Activated CD4-positive, alpha-beta T cell treated with anti-CD3 and anti-CD28 coated beads for 48 hours (primary cell): ENCODE results near the gene ARID4B.
"Not testable (repeated sequence)": the region's sequence is repeated elsewhere in the genome, so short reads cannot be mapped to it uniquely, and the experiment has no call there.

Experiments
- DNase-seq: peaks from one replicate; pipeline ENCODE4 v3.0.0-alpha.2; 2020

Gene ARID4B

GRCh38 chr1:235268379-235269125, 59.4 kb downstream of the ARID4B start:
- no peak for DNase-seq

- DNase-seq, result no peak
Measured at GRCh38 chr1:235266967-235267366, 61.0 kb downstream of the ARID4B start.

GRCh38 chr1:235266325-235266724, 61.7 kb downstream of the ARID4B start:
- DNase-seq, result no peak

- DNase-seq, result no peak
Measured at GRCh38 chr1:235265900-235266299, 62.1 kb downstream of the ARID4B start.

- no peak for DNase-seq
Measured at GRCh38 chr1:235264327-235264726, 63.7 kb downstream of the ARID4B start.

GRCh38 chr1:235262539-235262938, 65.4 kb downstream of the ARID4B start:
- no peak for DNase-seq

- DNase-seq, result no peak
Measured at GRCh38 chr1:235261243-235261642, 66.7 kb downstream of the ARID4B start.

- no peak for DNase-seq
Measured at GRCh38 chr1:235259133-235259778, 68.7 kb downstream of the ARID4B start.

- not testable (repeated sequence) for DNase-seq
Measured at GRCh38 chr1:235258068-235258467, 69.9 kb downstream of the ARID4B start.

GRCh38 chr1:235254721-235255120, 73.3 kb downstream of the ARID4B start:
- DNase-seq, result no peak

GRCh38 chr1:235253219-235253962, 74.6 kb downstream of the ARID4B start:
- peak; percentile 65 for DNase-seq

- no peak for DNase-seq
Measured at GRCh38 chr1:235250430-235250829, 77.5 kb downstream of the ARID4B start.

- DNase-seq, result no peak
Measured at GRCh38 chr1:235246022-235246948, 81.7 kb downstream of the ARID4B start.

GRCh38 chr1:235244974-235245592, 82.9 kb downstream of the ARID4B start:
- no peak for DNase-seq

- no peak for DNase-seq
Measured at GRCh38 chr1:235240960-235241359, 87.0 kb downstream of the ARID4B start.

GRCh38 chr1:235239851-235240250, 88.1 kb downstream of the ARID4B start:
- no peak for DNase-seq

- DNase-seq, result no peak
Measured at GRCh38 chr1:235238558-235238957, 89.4 kb downstream of the ARID4B start.

GRCh38 chr1:235236128-235236527, 91.9 kb downstream of the ARID4B start:
- DNase-seq, result no peak

GRCh38 chr1:235229868-235230267, 98.1 kb downstream of the ARID4B start:
- DNase-seq, result no peak

- no peak for DNase-seq
Measured at GRCh38 chr1:235227414-235227813, 100.6 kb downstream of the ARID4B start.

- no peak for DNase-seq
Measured at GRCh38 chr1:235226933-235227332, 101.0 kb downstream of the ARID4B start.

- no peak for DNase-seq
Measured at GRCh38 chr1:235225299-235225698, 102.7 kb downstream of the ARID4B start.
